ENCODE results near the gene SLC24A3. TPM values are rescaled to one million over a fixed set of nuclear protein-coding genes. Genes with fewer than 3 reads are reported as not detected.

Gene SLC24A3
- total and polyA plus RNA-seq, 12 donors: 0.21 to 2.6 (median 0.84) TPM

DNA sequence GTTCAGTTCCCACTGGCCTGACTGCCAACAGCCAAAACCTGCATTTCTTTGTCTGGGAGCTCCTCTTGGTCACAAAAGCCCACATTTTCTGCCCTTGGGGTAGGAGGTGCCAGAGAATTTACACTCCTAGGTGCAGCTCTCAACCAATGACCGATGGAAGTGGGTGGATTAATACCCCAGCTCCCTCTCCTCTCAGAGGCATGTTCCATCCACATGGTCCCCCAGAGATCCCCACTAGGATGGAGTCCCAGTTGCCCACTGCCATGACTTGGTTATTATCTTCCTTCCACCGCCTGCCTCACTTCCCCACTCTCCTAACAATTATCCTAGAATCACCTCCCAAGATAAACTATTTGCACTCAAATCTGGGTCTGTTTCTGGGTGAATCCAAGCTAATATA is 434.5 kb downstream of the SLC24A3 start:
- H3K27ac ChIP-seq: no peak overlapping the region
- no peak overlapping the region for H3K4me3 ChIP-seq
- peaks cover 0 to 15% (median 0%) of the 10 kb centered on the region in 11 donors for H3K9me3 ChIP-seq
- no peaks in the 10 kb centered on the region for H3K36me3 ChIP-seq
- H3K27me3 ChIP-seq: no peaks in the 10 kb centered on the region
- TF ChIP-seq, protein P1, sequence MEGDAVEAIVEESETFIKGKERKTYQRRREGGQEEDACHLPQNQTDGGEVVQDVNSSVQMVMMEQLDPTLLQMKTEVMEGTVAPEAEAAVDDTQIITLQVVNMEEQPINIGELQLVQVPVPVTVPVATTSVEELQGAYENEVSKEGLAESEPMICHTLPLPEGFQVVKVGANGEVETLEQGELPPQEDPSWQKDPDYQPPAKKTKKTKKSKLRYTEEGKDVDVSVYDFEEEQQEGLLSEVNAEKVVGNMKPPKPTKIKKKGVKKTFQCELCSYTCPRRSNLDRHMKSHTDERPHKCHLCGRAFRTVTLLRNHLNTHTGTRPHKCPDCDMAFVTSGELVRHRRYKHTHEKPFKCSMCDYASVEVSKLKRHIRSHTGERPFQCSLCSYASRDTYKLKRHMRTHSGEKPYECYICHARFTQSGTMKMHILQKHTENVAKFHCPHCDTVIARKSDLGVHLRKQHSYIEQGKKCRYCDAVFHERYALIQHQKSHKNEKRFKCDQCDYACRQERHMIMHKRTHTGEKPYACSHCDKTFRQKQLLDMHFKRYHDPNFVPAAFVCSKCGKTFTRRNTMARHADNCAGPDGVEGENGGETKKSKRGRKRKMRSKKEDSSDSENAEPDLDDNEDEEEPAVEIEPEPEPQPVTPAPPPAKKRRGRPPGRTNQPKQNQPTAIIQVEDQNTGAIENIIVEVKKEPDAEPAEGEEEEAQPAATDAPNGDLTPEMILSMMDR (IDR thresholded peaks at IDR 0.05): no peak
- DNase-seq: no peak
- WGBS, 2 donors: 96 to 98% methylated on average over 2 of the region's 2 CpGs
- ATAC-seq: no peak
- H3K4me1 ChIP-seq: peaks cover 0 to 4% (median 0%) of the 10 kb centered on the region in 9 donors
- intact Hi-C loops (cut with DNase I): no loop called here

DNA sequence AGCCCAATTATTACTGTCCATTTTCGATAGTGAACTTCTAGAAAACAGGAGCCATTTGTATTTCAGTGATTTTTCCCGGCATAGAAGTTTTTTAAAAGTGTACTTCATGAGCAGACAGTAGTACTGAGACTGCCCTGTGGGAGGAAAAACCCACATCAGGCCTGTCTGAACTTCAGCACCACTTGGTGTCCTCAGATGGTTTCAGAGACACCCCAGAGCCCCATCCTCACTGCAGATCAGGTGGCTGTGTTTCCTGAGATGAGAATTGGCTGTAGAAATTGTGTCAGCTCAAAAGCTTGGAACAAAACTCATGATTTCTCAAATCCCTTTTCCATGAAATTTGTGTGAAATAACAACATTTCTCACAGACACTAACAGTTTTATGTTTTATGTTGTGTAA is 435.6 kb downstream of the SLC24A3 start:
- peaks cover 0 to 3% (median 0%) of the 10 kb centered on the region in 7 donors for H3K27me3 ChIP-seq
- no peaks in the 10 kb centered on the region for H3K36me3 ChIP-seq
- intact Hi-C loops (cut with DNase I): no loop called here
- no peak for ATAC-seq
- H3K9me3 ChIP-seq: peaks cover 0 to 15% (median 0%) of the 10 kb centered on the region in 11 donors
- TF ChIP-seq, protein P1 (IDR thresholded peaks at IDR 0.05): no peak
- no peak overlapping the region for H3K4me3 ChIP-seq
- WGBS, 2 donors: 82 to 91% methylated on average over 2 of the region's 2 CpGs
- peaks cover 0 to 2% (median 0%) of the 10 kb centered on the region in 9 donors for H3K4me1 ChIP-seq
- H3K27ac ChIP-seq: no peak overlapping the region
- no peak for DNase-seq

DNA sequence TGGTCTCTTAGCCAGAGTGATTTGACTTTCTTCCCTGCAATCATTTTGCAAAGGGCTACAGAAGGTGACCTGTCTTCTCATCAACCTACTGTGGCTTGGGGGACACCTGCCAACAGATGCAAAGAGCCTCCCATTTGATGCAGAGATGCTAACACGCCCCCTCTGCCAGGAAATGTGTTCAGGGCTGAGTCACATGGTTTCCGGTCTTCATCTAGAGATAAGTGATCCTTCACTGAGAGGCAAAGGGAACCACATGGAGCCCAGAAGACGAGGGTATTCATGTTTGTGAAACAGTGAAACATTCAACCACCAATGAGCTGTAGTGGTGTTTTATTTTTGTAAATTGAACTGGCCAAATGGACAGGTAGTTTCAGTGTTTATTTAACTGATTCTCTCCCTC is 436.6 kb downstream of the SLC24A3 start:
- Histone ChIP-seq H3K36me3 (no peaks in the 10 kb centered on the region), H3K27ac (no peak overlapping the region), H3K27me3 (peaks cover 0 to 4% (median 0%) of the 10 kb centered on the region in 7 donors), H3K4me3 (no peak overlapping the region), H3K9me3 (peaks cover 0 to 15% (median 0%) of the 10 kb centered on the region in 11 donors), H3K4me1 (no peaks in the 10 kb centered on the region)
- intact Hi-C loops (cut with DNase I): no loop called here
- 52 to 62% methylated on average over 3 of the region's 3 CpGs for WGBS, 2 donors
- ATAC-seq (no peak), DNase-seq (no peak)
- TF ChIP-seq, protein P1 (IDR thresholded peaks at IDR 0.05): no peak

DNA sequence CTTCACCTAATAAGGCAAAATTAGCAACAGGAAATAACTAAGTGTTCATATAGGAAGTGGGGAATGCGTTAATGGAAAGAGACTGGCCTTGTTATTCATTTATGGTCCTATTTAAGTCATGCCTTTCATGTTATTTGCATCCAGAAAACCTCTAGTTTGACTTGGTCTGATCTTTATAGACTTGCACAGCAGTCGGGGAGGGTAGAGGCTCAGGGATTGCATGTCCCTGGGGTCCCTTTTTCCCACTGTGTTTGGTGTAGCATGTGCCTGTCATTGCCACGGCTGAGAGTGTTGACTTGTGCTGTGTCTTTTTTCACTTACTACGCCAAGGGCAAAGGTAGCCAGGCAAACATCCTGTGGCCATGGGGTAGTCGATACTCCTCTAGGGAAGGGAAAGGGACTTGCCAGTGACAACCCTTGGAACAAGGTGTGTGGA is 440.2 kb downstream of the SLC24A3 start:
- no peak for DNase-seq
- H3K27me3 ChIP-seq: peaks cover 0 to 15% (median 0%) of the 10 kb centered on the region in 7 donors
- intact Hi-C loops (cut with DNase I): loop anchor here in 1 of 10 donors (10.0 kb wide), 1 partner anchor 1018 kb away; no protein-coding TSS in a partner anchor
- no peak for ATAC-seq
- no peaks in the 10 kb centered on the region for H3K36me3 ChIP-seq
- TF ChIP-seq, protein P1 (IDR thresholded peaks at IDR 0.05): no peak
- no peak overlapping the region for H3K4me3 ChIP-seq
- H3K4me1 ChIP-seq: no peaks in the 10 kb centered on the region
- peaks cover 0 to 15% (median 0%) of the 10 kb centered on the region in 11 donors for H3K9me3 ChIP-seq
- no peak overlapping the region for H3K27ac ChIP-seq
- 57 to 59% methylated on average over 5 of the region's 5 CpGs for WGBS, 2 donors
